SU-DHL-6 (cell line): ENCODE data around the gene SLC9A9.

ENCODE experiments used
- CTCF ChIP-seq: fragments of 200-600 bp; sonication (generic); IDR thresholded peaks from one replicate; pipeline ENCODE4 v1.5.1; 2017; ENCODE audit warnings: antibody characterized with exemption, mild to moderate bottlenecking, low read length, moderate library complexity; ENCODE audit not compliant: insufficient read depth, poor library complexity, severe bottlenecking
- EZH2phosphoT487 ChIP-seq: fragments of 200-600 bp; sonication (generic), shearing (Covaris generic); conservative IDR thresholded peaks from 2 replicates; pipeline ENCODE4 v1.6.1; 2018; ENCODE audit warnings: mild to moderate bottlenecking, antibody characterized with exemption, low read length, moderate library complexity, mixed read lengths

- TF ChIP-seq CTCF, result no peak
- TF ChIP-seq EZH2phosphoT487, result no peak
These were observed 344.9 kb downstream of the SLC9A9 start for GRCh38 chr3:143503325-143503885.
